ENCODE data around the gene TRIM44. TPM values are rescaled to one million over a fixed set of nuclear protein-coding genes. Genes with fewer than 3 reads are reported as not detected.

The TRIM44 gene
- total RNA-seq, 1 experiment from 2014 or later = 33.4 TPM

DNA sequence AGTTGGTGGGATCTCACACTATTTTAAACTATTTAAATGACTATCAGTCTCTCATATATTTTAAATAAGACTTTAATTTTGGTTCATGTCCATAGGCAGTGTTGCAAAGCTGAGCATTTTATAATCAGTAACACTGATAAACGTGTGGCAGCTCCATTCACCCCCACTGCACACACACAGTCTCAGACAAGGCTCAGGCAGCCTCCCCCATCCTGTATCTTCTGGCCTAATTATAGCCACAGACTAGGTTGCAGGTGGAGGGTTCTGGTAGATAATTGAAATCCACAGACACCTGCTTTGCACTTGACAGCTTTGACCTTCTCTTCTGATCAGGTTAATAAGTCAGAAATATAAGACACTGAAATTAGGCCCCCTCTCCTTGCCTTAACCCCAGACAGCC lies 162.8 kb downstream of the TRIM44 start:
- H3K4me3 ChIP-seq (replicated peaks in 1 of 2; ENCODE audit: low read depth in 1 of 2, low read length in 2 of 2) = no peak overlapping the region
- no TSS peak for BruUV-seq (replicated peaks)
- RAD21 ChIA-PET (ENCODE audit: low non-redundant PET in 1 of 2, low total read pairs in 2 of 2, uncharacterized antibody in 2 of 2, unreplicated experiment in 2 of 2) = no interaction called here
- DNase-seq (ENCODE audit: low read depth, low spot score) = no peak
- intact Hi-C loops (cut with micrococcal nuclease) = no loop called here
- no peak overlapping the region for H3K9ac ChIP-seq (ENCODE audit: low read length)
- H3K27ac ChIP-seq (ENCODE audit: low read depth, low read length) = no peak overlapping the region
- H3K9me2 ChIP-seq (ENCODE audit: insufficient read depth) = no peaks in the 10 kb centered on the region
- H3K27me3 ChIP-seq (ENCODE audit: insufficient read depth, low read length) = no peaks in the 10 kb centered on the region
- TF ChIP-seq RAD21 (IDR thresholded peaks at IDR 0.05; ENCODE audit: low read depth) = no peak
- H3K4me1 ChIP-seq (ENCODE audit: control insufficient read depth in 1 of 2, insufficient read depth in 2 of 2, low read length in 2 of 2) = peaks cover 3 to 28% of the 10 kb centered on the region in 2 experiments; a peak in 3 of 4 replicates
- POLR2A ChIA-PET = no interaction called here
- no peak overlapping the region for H3K4me2 ChIP-seq (ENCODE audit: low read length)
- no peaks in the 10 kb centered on the region for H3K79me2 ChIP-seq (ENCODE audit: insufficient read depth, low read length)
- no peaks in the 10 kb centered on the region for H4K20me1 ChIP-seq (ENCODE audit: insufficient read depth)
- H3K9me3 ChIP-seq (ENCODE audit: control insufficient read depth in 1 of 2, insufficient read depth in 1 of 2, low read depth in 1 of 2, low read length in 2 of 2) = no peaks in the 10 kb centered on the region
- no peak overlapping the region for H2AFZ ChIP-seq (ENCODE audit: low read depth, low read length, poor library complexity, severe bottlenecking)
- CTCF ChIA-PET = no interaction called here
- ATAC-seq = no peak
- H3K36me3 ChIP-seq (ENCODE audit: control insufficient read depth in 1 of 2, insufficient read depth in 2 of 2, low read length in 2 of 2) = no peaks in the 10 kb centered on the region

- H3K4me2 ChIP-seq (ENCODE audit: low read length) = no peak overlapping the region
- H3K27ac ChIP-seq (ENCODE audit: low read depth, low read length) = no peak overlapping the region
- TF ChIP-seq SIN3A (IDR thresholded peaks at IDR 0.05; ENCODE audit: low read depth) (no peak), TCF7L2 (IDR thresholded peaks at IDR 0.05; ENCODE audit: borderline replicate concordance, extremely low read depth, insufficient read depth, insufficient read length) (no peak), EGR1 (IDR thresholded peaks at IDR 0.05; ENCODE audit: low read depth) (no peak), ZFX (IDR thresholded peaks at IDR 0.05) (no peak), JUND (IDR thresholded peaks at IDR 0.05) (no peak), CBX3 (IDR thresholded peaks at IDR 0.05; ENCODE audit: low read depth) (no peak), POLR2AphosphoS5 (IDR thresholded peaks at IDR 0.05; ENCODE audit: low read depth, low read length) (no peak)
- TF ChIP-seq, protein P1, sequence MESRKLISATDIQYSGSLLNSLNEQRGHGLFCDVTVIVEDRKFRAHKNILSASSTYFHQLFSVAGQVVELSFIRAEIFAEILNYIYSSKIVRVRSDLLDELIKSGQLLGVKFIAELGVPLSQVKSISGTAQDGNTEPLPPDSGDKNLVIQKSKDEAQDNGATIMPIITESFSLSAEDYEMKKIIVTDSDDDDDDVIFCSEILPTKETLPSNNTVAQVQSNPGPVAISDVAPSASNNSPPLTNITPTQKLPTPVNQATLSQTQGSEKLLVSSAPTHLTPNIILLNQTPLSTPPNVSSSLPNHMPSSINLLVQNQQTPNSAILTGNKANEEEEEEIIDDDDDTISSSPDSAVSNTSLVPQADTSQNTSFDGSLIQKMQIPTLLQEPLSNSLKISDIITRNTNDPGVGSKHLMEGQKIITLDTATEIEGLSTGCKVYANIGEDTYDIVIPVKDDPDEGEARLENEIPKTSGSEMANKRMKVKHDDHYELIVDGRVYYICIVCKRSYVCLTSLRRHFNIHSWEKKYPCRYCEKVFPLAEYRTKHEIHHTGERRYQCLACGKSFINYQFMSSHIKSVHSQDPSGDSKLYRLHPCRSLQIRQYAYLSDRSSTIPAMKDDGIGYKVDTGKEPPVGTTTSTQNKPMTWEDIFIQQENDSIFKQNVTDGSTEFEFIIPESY (IDR thresholded peaks at IDR 0.05; ENCODE audit: extremely low read depth, insufficient replicate concordance, low read length) = no peak
- TF ChIP-seq, protein P2, sequence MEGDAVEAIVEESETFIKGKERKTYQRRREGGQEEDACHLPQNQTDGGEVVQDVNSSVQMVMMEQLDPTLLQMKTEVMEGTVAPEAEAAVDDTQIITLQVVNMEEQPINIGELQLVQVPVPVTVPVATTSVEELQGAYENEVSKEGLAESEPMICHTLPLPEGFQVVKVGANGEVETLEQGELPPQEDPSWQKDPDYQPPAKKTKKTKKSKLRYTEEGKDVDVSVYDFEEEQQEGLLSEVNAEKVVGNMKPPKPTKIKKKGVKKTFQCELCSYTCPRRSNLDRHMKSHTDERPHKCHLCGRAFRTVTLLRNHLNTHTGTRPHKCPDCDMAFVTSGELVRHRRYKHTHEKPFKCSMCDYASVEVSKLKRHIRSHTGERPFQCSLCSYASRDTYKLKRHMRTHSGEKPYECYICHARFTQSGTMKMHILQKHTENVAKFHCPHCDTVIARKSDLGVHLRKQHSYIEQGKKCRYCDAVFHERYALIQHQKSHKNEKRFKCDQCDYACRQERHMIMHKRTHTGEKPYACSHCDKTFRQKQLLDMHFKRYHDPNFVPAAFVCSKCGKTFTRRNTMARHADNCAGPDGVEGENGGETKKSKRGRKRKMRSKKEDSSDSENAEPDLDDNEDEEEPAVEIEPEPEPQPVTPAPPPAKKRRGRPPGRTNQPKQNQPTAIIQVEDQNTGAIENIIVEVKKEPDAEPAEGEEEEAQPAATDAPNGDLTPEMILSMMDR (IDR thresholded peaks at IDR 0.05 in 2 of 3, conservative IDR thresholded peaks at IDR 0.05 in 1 of 3; ENCODE audit: borderline replicate concordance in 1 of 3, insufficient read depth in 1 of 3, low read depth in 2 of 3, low read length in 2 of 3) = no peak
- no TSS peak for BruUV-seq (replicated peaks)
- no peaks in the 10 kb centered on the region for H3K9me2 ChIP-seq (ENCODE audit: insufficient read depth)
- POLR2A ChIA-PET = no interaction called here
- no peaks in the 10 kb centered on the region for H4K20me1 ChIP-seq (ENCODE audit: insufficient read depth)
- H3K27me3 ChIP-seq (ENCODE audit: insufficient read depth, low read length) = no peaks in the 10 kb centered on the region
- H2AFZ ChIP-seq (ENCODE audit: low read depth, low read length, poor library complexity, severe bottlenecking) = no peak overlapping the region
- H3K9me3 ChIP-seq (ENCODE audit: control insufficient read depth in 1 of 2, insufficient read depth in 1 of 2, low read depth in 1 of 2, low read length in 2 of 2) = no peaks in the 10 kb centered on the region
- H3K9ac ChIP-seq (ENCODE audit: low read length) = no peak overlapping the region
- H3K4me1 ChIP-seq (ENCODE audit: control insufficient read depth in 1 of 2, insufficient read depth in 2 of 2, low read length in 2 of 2) = peaks cover 3 to 28% of the 10 kb centered on the region in 2 experiments; a peak in 3 of 4 replicates
- no peaks in the 10 kb centered on the region for H3K79me2 ChIP-seq (ENCODE audit: insufficient read depth, low read length)
- RAD21 ChIA-PET (ENCODE audit: low non-redundant PET in 1 of 2, low total read pairs in 2 of 2, uncharacterized antibody in 2 of 2, unreplicated experiment in 2 of 2) = interaction anchor here in 1 of 2 experiments (0.6 kb wide), 1 partner anchor 8 kb away, joined by 3 read pairs; no protein-coding TSS in a partner anchor
- CTCF ChIA-PET = no interaction called here
- no peaks in the 10 kb centered on the region for H3K36me3 ChIP-seq (ENCODE audit: control insufficient read depth in 1 of 2, insufficient read depth in 2 of 2, low read length in 2 of 2)
- intact Hi-C loops (cut with micrococcal nuclease) = no loop called here
- ATAC-seq = no peak
- no peak overlapping the region for H3K4me3 ChIP-seq (replicated peaks in 1 of 2; ENCODE audit: low read depth in 1 of 2, low read length in 2 of 2)
- DNase-seq (ENCODE audit: low read depth, low spot score) = no peak
These were observed 163.4 kb downstream of the TRIM44 start for GRCh38 chr11:35826006-35826405.

Data from HCT116 (cell line).